ENCODE measurements around the gene NEURL1.

The NEURL1 gene

DNA sequence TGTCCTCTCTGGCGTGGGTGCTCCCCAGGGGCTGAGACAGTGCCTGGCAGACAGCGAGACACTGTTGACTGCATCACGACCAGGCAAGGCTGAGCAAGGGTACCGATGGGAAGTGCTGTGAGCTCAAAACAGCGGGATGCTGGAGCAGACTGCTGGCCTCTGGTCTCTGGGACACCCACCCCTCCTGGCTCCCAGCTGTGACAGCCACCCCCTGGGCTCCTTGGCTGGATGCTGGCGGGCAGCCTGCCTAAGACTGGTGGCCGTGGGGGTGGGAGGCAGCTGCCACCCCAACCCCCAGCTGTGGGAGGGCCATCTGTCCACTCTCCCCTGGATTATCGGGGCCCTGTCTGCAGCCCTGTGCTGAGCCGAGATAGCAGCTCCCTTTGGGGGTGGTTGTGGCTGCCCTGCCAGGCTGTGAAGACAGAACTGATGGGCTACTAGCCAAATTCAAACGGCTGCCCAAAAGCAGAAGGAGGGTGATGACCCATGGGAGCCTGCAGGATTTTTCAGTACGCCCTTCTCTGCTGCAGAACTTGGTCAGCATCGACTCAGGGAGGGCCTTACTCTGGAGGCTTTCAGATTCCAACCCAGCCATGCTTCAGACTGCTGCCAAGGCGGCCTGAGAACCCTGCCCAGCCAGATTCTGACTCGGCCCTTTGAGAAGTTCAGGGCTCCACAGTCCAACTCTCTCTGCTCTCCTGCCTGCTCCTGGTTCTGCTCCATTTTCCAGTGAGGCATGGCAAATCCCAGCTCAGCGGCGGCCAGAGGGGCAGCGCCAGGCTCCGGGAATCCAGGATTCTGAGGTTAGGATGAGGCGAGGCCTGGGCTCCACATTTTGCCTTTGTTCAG lies 125.3 kb downstream of the NEURL1 start:
- TF ChIP-seq, protein P1, sequence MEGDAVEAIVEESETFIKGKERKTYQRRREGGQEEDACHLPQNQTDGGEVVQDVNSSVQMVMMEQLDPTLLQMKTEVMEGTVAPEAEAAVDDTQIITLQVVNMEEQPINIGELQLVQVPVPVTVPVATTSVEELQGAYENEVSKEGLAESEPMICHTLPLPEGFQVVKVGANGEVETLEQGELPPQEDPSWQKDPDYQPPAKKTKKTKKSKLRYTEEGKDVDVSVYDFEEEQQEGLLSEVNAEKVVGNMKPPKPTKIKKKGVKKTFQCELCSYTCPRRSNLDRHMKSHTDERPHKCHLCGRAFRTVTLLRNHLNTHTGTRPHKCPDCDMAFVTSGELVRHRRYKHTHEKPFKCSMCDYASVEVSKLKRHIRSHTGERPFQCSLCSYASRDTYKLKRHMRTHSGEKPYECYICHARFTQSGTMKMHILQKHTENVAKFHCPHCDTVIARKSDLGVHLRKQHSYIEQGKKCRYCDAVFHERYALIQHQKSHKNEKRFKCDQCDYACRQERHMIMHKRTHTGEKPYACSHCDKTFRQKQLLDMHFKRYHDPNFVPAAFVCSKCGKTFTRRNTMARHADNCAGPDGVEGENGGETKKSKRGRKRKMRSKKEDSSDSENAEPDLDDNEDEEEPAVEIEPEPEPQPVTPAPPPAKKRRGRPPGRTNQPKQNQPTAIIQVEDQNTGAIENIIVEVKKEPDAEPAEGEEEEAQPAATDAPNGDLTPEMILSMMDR (IDR thresholded peaks at IDR 0.05; ENCODE audit: extremely low read depth, insufficient read depth, missing control alignments): no peak
- DNase-seq (ENCODE audit: low spot score): no peak
- in situ Hi-C loops (cut with MboI; ENCODE audit: low pct_unique_long_range_greater_than_20kb, low sequenced_read_pairs, unreplicated experiment): no loop called here

DNA sequence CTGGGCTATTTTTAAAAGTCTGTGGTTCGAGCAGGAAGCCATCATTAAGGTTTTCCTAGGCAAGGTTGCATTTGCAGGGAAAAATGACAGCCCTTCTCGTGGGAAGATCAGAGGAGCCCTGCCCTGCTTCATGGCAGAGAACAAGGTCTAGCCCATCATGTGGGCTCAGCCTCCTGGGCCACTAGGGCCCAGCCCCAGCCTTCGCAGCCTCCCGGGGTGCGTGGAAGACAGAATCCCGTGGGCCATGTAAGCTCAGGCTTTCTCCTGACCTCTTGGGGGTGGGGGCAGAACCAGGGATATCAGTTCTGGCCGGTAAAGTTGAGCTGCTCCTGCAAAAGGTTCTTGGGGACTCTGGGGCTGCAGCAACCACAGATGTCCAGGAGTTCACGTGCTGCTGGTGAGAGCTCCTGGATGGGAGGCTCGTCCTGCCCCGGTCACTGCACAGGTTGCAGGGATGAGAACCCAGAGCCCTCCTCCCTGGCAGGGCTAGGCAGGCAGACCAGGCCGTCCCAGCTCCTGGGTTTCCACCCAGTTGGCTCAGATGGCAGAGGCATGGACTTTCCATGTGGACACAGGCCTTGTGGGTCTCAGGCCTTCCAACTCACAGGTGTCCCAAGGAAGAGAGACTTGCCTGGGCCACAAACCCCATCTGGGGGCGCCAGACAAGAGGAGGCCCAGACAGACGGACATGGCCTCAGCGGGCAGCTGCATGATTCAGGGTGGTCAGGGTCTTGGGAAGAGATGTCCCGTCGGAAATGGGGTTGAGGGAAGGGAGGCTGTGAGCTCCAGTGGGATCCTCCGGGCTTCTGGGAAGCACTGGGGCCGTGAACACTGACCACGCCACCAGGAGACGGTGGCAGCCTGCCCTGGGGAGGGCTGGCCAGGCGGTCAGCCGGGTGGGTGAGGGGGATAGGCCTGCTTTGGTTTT lies 126.2 kb downstream of the NEURL1 start:
- TF ChIP-seq, protein P1 (IDR thresholded peaks at IDR 0.05; ENCODE audit: extremely low read depth, insufficient read depth, missing control alignments): no peak
- no peak for DNase-seq (ENCODE audit: low spot score)
- in situ Hi-C loops (cut with MboI; ENCODE audit: low pct_unique_long_range_greater_than_20kb, low sequenced_read_pairs, unreplicated experiment): no loop called here

DNA sequence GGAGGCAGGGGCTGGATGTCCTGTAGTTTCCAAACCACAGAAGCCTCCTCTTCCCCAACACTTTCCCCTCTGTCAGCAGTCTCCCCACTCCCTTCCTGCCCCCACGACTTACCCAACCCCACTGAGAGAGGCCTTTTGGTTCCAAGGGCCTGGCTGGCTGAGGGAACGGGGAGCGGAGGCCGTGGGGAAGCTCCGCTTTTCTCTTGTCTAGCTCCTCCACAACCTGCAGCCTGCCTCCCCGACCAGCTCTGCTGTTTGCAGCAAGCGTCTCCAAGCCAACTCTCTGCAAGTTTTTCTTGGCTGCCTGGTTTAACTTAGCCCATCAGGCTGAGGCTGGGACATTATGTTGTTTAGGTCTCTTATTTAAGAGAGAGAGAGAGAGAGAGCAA lies 126.8 kb downstream of the NEURL1 start:
- DNase-seq (ENCODE audit: low spot score): no peak
- TF ChIP-seq, protein P1 (IDR thresholded peaks at IDR 0.05; ENCODE audit: extremely low read depth, insufficient read depth, missing control alignments): no peak
- in situ Hi-C loops (cut with MboI; ENCODE audit: low pct_unique_long_range_greater_than_20kb, low sequenced_read_pairs, unreplicated experiment): no loop called here

DNA sequence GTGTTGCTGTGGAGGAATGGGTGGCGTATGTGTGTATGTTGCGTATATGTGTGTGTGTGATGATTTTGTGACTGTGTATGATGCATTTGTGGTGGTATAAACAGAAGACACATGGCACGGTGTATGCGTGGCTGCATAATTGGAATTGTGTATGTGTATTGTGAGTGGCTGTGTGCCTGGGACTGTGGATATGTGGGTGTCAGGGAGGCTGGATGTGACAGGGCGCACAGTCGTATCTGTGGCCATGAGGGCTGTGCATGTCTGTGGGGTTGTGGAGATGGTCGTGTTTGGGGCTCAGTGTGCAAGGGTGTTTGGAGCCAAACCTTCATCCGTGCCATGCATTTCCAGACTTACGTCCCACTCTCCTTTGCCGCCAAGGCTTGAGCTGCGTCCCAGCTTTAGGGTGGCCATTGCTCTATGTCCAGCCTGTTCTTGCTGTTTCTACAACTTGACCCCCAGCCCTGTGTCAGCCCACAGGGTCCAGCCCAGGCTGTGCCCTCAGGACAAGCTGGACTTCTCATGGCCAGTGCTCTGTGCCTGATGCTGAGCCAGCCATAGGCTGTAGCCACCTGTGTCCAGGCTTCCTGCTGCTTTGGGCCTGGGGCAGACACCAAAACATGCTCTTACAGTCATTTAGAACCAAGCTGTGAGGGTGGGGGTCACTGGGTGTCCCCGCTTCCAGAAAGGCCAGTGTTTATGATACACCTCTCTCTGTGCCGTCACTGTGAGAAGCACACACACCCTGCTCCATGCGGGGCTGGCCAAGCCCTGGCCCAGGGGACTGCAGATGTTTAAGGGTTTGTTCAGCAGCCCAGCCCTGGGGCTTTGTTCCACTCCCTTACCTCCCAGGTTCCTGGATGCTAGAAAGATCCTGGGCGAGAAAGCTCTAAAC lies 127.6 kb downstream of the NEURL1 start:
- in situ Hi-C loops (cut with MboI; ENCODE audit: low pct_unique_long_range_greater_than_20kb, low sequenced_read_pairs, unreplicated experiment): no loop called here
- TF ChIP-seq, protein P1 (IDR thresholded peaks at IDR 0.05; ENCODE audit: extremely low read depth, insufficient read depth, missing control alignments): no peak
- no peak for DNase-seq (ENCODE audit: low spot score)

DNA sequence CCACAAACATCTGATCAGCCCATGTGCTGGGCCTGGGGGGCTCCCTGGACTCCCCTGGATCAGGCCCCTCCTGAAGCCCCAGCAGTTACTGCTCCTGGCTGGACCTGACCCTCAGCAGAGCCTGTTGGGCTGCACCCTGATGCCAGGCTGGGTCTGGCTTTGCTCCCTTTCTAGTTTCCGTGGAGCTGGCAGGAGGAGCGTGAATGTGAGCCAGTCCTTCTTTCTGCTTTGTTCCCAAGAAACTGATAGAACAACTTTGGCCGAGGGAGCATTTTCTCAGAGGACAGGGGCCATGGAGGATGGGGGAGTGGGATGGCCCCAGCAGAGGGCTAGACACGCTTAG lies 128.2 kb downstream of the NEURL1 start:
- no peak for DNase-seq (ENCODE audit: low spot score)
- TF ChIP-seq, protein P1 (IDR thresholded peaks at IDR 0.05; ENCODE audit: extremely low read depth, insufficient read depth, missing control alignments): no peak
- in situ Hi-C loops (cut with MboI; ENCODE audit: low pct_unique_long_range_greater_than_20kb, low sequenced_read_pairs, unreplicated experiment): no loop called here

DNA sequence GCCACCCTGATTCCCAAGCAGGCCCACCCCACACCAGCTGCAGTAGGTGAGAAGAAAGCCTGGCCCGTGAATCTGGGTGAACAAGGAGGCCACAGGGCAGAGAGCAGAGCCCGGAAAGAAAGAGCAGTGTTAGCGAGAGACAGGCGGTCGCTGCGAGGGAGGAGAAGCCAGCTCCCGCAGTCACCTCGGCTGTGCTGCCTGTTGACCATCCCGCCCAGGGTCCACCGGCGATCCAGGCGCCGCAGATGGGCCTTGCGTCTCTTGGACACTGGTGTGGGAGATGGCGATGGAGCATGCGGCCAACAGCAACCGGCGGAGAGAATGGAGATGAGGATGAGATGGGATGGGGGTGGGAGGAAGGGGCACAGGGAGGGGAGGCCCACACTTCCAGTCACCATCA lies 128.8 kb downstream of the NEURL1 start:
- in situ Hi-C loops (cut with MboI; ENCODE audit: low pct_unique_long_range_greater_than_20kb, low sequenced_read_pairs, unreplicated experiment): no loop called here
- no peak for DNase-seq (ENCODE audit: low spot score)
- TF ChIP-seq, protein P1 (IDR thresholded peaks at IDR 0.05; ENCODE audit: extremely low read depth, insufficient read depth, missing control alignments): no peak

Data from GM13977 (cell line).